Stimulated activated CD4-positive, alpha-beta T cell treated with anti-CD3 and anti-CD28 coated beads, Interleukin-4, amount 100 ng/mL, for 48 hours (primary cell): ENCODE measurements around the gene GMDS.
A peak's percentile ranks its signal among the peaks of the same experiment; 100 is the strongest.
"Not testable (repeated sequence)": the region's sequence is repeated elsewhere in the genome, so short reads cannot be mapped to it uniquely, and the experiment has no call there.

ENCODE experiments used
- DNase-seq, 2 donors: peaks; one replicate each; pipeline ENCODE4 v3.0.0-alpha.2; 2020; ENCODE audit warnings: low read depth in 2 of 2

The GMDS gene

GRCh38 chr6:1770968-1771723 is 474.3 kb downstream of the GMDS start:
- DNase-seq: peak; percentile 24 to 26

GRCh38 chr6:1770435-1770843 is 475.0 kb downstream of the GMDS start:
- DNase-seq: peak; percentile 11 to 27

DNA sequence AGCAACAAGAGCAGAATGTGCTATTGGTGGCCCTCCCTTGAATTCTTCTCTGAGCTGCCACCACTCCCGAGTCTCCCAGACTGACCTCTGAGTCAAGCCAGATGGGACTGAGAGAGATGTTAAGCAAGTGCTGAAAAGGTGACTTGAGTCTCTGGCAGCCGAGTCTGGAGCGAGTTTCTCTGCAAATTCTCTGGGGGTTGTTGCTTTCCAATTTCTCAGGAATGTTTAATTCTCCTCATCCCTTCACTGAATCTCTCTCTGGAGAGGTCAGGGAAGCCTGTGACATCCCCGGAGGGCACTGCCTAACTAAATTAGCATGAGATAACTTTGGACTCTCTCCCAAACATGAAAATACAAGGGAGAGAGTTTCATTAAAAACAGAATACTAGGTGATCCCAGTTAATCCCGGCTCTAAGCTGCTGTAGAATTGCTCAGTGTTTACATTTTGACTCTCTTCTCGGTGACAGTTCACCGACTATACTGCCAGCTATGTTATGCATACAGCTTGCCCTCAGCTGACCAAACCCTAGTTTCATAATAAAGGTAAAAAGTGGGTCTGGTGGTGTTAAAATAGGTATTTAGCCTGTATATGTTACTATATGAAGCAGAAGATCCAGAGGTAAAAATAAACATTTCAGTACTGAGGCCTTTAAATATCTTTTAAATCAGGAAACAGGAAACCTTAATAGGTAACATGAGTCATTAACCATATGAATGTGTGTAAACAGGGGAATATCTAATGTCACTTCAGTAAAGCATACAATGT is 477.7 kb downstream of the GMDS start:
- DNase-seq: no peak

DNA sequence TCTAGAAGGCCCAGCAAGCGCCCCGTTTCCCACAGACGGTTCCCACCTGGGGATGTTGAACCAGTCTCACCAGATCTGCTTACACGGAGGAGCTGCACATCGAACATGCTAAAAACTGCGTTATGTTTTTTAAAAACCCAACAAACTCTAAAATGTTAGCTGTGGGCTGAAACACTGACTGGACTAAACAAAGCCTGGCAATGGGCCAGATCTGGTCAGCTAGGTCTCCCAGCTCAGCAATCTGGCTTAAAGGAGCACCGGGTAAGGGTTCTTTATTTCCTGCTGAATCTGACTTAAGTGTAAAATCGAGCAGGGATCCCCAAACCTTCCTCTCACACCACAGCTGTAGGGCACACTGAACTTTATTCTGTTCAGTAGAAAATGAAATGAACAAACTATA is 478.8 kb downstream of the GMDS start:
- no peak for DNase-seq

GRCh38 chr6:1765160-1765903 is 480.1 kb downstream of the GMDS start:
- no peak for DNase-seq

DNA sequence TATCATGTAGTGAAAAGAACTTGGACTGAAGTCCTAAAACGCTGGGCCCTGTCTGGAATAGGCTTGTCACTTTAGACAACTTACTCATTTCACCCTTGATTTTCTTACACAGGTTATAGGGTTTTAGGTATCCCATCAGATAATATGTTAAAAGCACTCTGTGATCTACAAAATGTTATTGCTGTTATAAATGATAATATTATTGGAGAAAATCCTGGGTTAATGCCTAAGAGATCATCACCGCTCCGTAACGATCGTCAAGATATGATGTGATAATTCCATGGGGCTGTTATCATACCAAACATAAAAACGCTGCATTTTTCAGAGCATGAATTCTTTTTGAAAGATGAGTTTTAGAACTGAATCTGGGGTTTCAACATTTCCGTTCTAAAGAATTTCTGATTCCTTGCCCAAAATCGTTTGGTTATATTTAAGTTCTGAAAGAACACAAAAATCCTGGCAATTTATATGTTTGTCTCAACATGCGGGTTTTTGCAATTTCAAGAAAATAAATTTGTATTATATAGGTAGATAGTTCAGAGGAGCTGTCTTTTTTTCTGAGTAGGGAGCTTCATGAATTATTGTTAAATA is 480.9 kb downstream of the GMDS start:
- DNase-seq: no peak

GRCh38 chr6:1763404-1763803 is 482.0 kb downstream of the GMDS start:
- DNase-seq: no peak

GRCh38 chr6:1762203-1762602 is 483.2 kb downstream of the GMDS start:
- DNase-seq: no peak

DNA sequence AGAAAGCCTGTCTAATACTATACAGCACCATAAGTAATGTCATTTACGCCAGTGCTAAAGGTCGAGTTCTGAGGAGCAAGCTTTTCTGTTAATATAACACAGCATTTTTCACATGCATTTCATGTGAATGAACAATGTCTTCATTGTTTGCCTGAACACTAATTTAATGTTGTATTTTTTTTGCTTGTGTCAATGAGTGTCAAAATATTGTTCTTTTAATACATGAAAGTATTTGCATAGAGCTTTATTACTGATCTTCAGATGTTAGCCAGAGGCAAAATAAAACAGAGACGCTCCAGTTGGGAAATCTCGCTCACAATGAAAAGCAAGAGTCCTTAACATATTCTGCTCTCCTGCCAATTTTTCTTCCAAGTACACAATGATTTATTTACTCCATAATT is 483.9 kb downstream of the GMDS start:
- DNase-seq: no peak

DNA sequence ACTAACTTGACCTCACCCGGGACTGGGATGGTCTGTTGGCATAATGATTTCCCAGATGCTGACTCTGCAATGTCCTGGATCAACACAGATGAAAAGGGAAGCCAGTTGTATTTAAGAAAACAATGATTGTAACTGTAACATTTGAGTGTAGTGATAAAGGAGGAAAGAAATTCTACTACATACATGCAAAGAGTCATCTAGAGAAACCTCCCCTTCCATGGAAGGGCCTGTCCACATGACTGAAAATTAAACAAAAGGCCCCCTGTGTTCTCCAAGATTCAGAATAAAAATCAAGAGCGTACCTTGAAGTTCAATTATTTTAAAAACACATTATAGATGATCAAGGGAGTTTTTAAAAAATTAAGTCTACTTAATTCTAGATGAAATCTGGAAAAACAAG is 484.5 kb downstream of the GMDS start:
- DNase-seq: no peak

DNA sequence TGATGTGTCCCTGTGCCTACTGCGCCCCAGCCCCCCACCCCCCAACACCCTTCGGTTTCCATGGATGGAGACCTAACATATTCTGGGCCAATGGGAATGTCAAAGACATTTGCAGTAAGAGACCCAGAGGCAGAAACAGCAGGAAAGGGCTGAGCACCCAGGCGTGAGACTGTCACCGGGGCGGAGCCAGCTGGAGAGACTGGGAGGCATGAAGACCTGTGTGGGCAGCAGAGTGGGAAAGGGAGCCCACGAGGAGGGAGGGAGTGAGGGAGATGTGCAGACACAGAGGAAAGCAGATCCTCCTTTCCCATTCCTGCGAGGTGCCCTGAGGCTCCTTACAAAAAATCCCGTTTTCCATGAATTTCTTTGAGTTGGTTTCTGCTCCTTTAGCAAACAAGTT is 485.5 kb downstream of the GMDS start:
- no peak for DNase-seq

GRCh38 chr6:1758076-1758679 is 487.2 kb downstream of the GMDS start:
- no peak for DNase-seq

- no peak for DNase-seq
Measured at GRCh38 chr6:1757131-1757530, 488.3 kb downstream of the GMDS start.

GRCh38 chr6:1756472-1757129 is 488.8 kb downstream of the GMDS start:
- DNase-seq: no peak

- DNase-seq: not testable (repeated sequence)
Measured at GRCh38 chr6:1751063-1751462, 494.3 kb downstream of the GMDS start.

DNA sequence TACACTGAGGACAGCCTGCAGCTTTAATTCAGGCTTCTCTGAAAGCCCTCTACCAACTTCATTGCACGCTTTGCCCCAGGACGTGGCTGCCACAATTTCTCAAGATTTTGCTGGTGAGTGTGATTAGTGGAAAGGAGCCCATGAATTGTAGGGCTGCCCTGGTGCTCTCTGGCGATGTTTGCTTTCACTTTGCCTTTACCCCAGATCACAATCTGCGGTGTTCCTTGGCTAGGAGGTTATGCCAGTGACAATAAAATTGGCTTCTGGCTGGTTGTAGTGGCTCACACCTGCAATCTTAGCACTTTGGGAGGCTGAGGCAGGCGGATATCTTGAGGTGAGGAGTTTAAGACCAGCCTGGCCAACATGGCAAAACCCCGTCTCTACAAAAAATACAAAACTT is 496.4 kb downstream of the GMDS start:
- DNase-seq: no peak

- DNase-seq: no peak
Measured at GRCh38 chr6:1747531-1747930, 497.9 kb downstream of the GMDS start.

DNA sequence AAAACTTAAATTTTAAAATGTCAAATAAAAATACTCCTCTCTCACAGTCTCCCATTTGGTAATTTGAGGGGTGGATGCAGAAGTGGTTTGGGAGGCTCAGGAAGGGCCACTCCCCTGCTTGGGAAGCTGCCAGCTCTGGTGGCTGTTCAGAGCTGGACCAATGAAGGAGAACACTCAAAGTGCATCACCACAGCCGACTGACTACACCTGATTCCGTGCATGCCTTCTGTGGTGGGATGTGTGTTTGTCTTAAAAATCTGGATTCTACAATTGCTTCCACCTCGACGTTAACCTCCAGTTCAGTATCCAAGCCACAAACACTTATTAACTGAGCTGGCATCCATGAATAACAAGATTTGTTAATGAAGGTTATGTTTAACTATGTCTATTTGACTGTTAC is 498.4 kb downstream of the GMDS start:
- DNase-seq: no peak

- no peak for DNase-seq
Measured at GRCh38 chr6:1745814-1746213, 499.6 kb downstream of the GMDS start.

GRCh38 chr6:1744543-1744942 is 500.9 kb downstream of the GMDS start:
- DNase-seq: no peak

DNA sequence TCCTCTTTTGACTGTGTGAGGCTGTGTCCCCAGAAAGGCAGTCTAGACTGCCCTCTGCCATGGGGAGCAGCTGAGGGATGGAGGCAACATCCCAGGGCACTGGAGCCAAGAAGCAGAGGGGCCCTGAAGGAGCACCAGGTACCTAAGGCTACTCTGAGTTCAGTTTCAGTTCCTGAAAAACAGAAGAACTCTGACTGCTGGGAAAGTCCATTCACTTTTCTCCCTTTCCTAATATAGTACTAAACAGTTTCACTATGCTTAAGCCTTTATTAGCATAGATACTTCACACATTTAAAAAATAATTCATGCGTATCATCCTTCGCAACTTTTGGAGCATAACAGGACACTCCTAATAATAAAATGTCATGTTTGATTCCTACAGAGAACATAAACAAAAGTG is 505.7 kb downstream of the GMDS start:
- DNase-seq: no peak
